GM12873 (cell line): Measurements from ENCODE around the gene ECSCR.

Experiments used
- TF ChIP-seq, protein P1 (sequence below): IDR thresholded peaks from 2 replicates; pipeline ENCODE4 v1.5.1; 2012; ENCODE audit warnings: low read depth, mild to moderate bottlenecking, moderate library complexity, low read length, control low read depth; ENCODE audit not compliant: insufficient read depth; ENCODE audit errors: missing control alignments

Gene ECSCR

DNA sequence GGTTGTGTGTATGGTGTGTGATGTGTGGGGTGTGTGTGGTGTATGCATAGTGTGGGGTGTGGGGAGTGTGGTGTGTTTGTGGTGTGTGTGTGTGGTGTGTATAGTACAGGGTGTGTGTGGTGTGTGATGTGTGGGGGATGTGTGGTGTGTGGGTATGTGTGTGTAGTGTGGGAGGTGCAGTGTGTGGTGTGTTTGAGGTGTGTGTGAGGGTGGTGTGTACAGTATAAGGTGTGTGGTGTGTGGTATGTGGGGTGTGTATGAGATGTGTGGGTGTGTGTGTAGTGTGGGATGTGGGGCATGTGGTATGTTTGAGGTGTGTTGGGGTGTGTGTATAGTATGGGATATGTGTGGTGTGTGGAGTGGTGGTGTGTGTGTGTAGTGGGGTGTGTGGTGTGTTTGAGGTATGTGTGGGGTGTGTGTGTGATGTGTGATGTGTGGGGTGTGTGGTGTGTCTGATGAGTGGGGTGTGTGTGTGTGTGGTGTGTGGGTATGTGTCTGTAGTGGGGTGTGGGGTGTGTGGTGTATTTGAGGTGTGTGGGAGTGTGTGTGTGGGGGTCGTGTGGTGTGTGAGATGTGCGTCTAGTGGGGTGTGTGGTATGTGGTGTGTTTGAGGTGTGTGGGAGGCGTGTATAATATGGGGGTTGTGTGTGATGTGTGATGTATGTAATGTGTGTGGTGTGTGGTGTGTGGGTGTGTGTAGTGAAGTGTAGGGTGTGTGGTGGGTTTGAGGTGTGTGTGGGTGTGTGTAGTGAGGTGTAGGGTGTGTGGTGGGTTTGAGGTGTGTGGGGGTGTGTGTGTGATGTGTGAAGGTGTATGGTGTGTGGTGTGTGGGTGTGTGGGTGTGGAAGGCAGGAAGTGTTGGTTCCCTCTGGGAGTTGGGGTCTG, 8.6 kb downstream of the ECSCR start:
- TF ChIP-seq, protein P1, sequence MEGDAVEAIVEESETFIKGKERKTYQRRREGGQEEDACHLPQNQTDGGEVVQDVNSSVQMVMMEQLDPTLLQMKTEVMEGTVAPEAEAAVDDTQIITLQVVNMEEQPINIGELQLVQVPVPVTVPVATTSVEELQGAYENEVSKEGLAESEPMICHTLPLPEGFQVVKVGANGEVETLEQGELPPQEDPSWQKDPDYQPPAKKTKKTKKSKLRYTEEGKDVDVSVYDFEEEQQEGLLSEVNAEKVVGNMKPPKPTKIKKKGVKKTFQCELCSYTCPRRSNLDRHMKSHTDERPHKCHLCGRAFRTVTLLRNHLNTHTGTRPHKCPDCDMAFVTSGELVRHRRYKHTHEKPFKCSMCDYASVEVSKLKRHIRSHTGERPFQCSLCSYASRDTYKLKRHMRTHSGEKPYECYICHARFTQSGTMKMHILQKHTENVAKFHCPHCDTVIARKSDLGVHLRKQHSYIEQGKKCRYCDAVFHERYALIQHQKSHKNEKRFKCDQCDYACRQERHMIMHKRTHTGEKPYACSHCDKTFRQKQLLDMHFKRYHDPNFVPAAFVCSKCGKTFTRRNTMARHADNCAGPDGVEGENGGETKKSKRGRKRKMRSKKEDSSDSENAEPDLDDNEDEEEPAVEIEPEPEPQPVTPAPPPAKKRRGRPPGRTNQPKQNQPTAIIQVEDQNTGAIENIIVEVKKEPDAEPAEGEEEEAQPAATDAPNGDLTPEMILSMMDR = no peak

- TF ChIP-seq, protein P1 = no peak
Measured at GRCh38 chr5:139451878-139452660, 10.5 kb downstream of the ECSCR start.

DNA sequence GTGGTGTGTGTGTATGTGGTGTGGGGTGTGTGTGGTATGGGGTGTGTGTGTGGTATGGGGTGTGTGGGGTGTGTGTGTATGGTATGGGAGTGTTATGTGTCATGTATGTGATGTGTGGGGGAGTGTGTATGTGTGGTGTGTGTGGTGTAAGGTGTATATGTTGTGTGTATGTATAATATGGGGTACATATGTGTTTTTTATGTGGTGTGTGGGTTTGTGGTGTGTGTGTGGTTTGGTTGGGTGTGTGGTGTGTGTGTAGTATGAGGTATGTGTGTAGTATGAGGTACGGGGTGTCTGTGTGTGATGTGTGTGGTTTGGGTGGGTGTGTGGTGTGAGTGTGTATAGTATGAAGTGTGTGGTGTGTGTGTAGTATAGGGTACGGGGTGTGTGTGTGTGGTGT, 11.4 kb downstream of the ECSCR start:
- TF ChIP-seq, protein P1 = no peak

- TF ChIP-seq, protein P1 = no peak
Measured at GRCh38 chr5:139446956-139447779, 15.4 kb downstream of the ECSCR start.

DNA sequence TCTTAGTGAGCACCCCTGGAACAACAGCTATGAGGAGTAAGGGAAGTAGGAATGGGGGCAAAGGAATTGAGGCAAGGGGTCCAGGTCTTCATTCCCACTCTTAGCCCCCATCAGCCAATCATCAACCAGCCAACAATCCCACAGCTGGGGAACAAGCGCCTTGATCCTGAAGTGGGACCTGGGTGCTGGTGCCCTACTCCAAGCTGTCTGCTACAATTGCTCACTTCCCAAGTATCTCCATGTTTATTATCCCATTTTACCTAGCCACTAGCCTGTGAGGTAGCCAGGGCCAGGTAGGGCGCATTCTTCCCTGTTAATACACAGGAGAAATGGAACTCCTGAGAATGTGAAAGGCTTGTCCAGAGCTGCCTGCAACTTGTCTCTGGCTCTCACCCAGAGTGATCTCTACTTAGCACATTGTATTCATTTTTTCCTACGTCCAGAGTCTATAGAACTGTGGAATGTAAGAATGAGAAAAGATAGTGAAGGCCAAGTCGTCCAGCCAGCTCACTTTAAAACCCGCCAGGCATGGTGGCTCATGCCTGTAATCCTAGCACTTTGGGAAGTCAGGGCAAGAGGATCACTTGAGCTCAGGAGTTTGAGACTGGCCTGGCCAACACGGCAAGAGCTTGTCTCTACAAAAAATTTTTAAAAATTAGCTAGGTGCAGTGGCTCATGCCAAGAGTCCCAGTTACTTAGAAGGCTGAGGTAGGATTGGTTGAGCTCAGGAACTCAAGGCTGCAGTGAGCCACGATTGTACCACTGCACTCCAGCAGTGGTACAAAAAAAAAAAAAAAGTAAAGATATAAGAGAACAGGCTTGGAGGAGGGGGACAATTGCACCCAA, 17.0 kb downstream of the ECSCR start:
- TF ChIP-seq, protein P1 = no peak

GRCh38 chr5:139443831-139444453, 18.6 kb downstream of the ECSCR start:
- TF ChIP-seq, protein P1 = no peak
